ENCODE data around the gene ALCAM.

DNA sequence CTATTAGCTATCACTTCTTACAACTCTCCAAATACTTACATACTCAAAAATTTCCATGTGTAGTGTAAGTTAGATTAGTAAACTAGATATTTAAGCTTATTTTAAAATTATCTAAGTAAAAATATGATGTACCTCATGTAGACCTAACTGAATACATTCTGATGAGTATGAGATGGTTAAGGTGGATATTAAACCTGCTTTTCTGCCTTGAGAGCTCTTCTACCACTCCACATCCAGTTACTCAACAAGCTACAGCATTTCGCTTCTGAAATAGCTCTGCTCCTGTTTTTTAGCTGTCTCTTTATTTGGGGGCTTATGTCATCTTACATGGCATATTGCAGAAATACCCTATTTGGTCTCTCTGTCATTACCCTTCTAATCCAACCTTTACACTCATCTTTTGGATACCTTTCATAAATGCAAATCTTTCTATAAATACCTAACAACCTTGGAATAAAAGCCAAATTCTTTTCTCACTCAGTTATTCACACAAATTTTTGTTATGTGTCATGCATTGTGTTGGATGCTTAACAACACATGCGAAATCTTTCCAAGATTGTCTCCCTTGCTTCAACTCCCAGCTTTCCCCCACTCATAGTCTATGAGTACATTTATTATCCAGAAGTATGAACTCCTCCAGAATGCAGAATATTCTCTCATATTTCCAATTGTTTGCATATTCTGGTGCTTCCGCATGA, 92.0 kb downstream of the ALCAM start:
- TF ChIP-seq POLR2AphosphoS5 (IDR thresholded peaks at IDR 0.05; ENCODE audit: borderline replicate concordance, low read depth, low read length) (no peak), EZH2 (IDR thresholded peaks at IDR 0.05) (no peak), FOXP2 (optimal IDR thresholded peaks at IDR 0.05; ENCODE audit: control extremely low read depth, extremely low read length, insufficient read depth) (no peak)

Data from SK-N-MC (cell line).